A673 (cell line): ENCODE data around the gene ENOX1.

Experiments
- CTCF ChIP-seq: fragments of 300-800, 200-600 bp; sonication (generic); conservative IDR thresholded peaks from 2 replicates; pipeline ENCODE4 v1.5.1; 2017; ENCODE audit warnings: low read depth, mild to moderate bottlenecking, antibody characterized with exemption, low read length, moderate library complexity, mixed read lengths
- EZH2 ChIP-seq: fragments of 200-600 bp; sonication (generic); IDR thresholded peaks from 2 replicates; pipeline ENCODE4 v1.6.1; 2017; ENCODE audit warnings: borderline replicate concordance, low read depth, mild to moderate bottlenecking, mixed read lengths, antibody characterized with exemption, low read length; ENCODE audit not compliant: poor library complexity, severe bottlenecking

- no peak for TF ChIP-seq CTCF
- TF ChIP-seq EZH2 = no peak
These were observed 381.3 kb downstream of the ENOX1 start for GRCh38 chr13:43405457-43405856.
